Hepatocyte (in vitro differentiated cells): ENCODE measurements around the gene SLC22A31. TPM values are rescaled to one million over a fixed set of nuclear protein-coding genes. Genes with fewer than 3 reads are reported as not detected.
"Not testable (repeated sequence)": the region's sequence is repeated elsewhere in the genome, so short reads cannot be mapped to it uniquely, and the experiment has no call there.

Experiments used
- DNase-seq: peaks from one replicate; pipeline ENCODE4 v3.0.0-alpha.2; 2016; ENCODE audit warnings: low spot score
- H2AFZ ChIP-seq: fragments of 200-600 bp; sonication (generic); 2 replicates; pipeline ENCODE4 v1.6.0; 2016; ENCODE audit warnings: antibody characterized with exemption, mild to moderate bottlenecking
- H3K27ac ChIP-seq: fragments of 200-600 bp; sonication (generic); 2 replicates; pipeline ENCODE4 v1.5.1; 2016; ENCODE audit warnings: mild to moderate bottlenecking
- H3K27me3 ChIP-seq: fragments of 200-600 bp; sonication (generic); 2 replicates; pipeline ENCODE4 v1.6.1; 2016
- H3K36me3 ChIP-seq: fragments of 200-600 bp; sonication (generic); replicated peaks from 2 replicates; pipeline ENCODE4 v1.5.1; 2016; ENCODE audit warnings: low read depth; ENCODE audit not compliant: insufficient read depth
- H3K4me1 ChIP-seq: fragments of 200-600 bp; sonication (generic); 2 replicates; pipeline ENCODE4 v1.5.1; 2016; ENCODE audit warnings: mild to moderate bottlenecking, moderate library complexity; ENCODE audit not compliant: insufficient read depth
- H3K4me2 ChIP-seq: fragments of 200-600 bp; sonication (generic); 2 replicates; pipeline ENCODE4 v1.6.0; 2016
- H3K4me3 ChIP-seq: fragments of 200-600 bp; sonication (generic); 2 replicates; pipeline ENCODE4 v1.5.1; 2016; ENCODE audit warnings: mild to moderate bottlenecking
- H3K79me2 ChIP-seq: fragments of 200-600 bp; sonication (generic); 2 replicates; pipeline ENCODE4 v1.6.0; 2017; ENCODE audit warnings: mild to moderate bottlenecking
- H3K9me2 ChIP-seq: fragments of 200-600 bp; sonication (generic); replicated peaks from 2 replicates; pipeline ENCODE4 v1.6.0; 2017; ENCODE audit warnings: mild to moderate bottlenecking; ENCODE audit not compliant: insufficient read depth
- H3K9me3 ChIP-seq: fragments of 200-600 bp; sonication (generic); 2 replicates; pipeline ENCODE4 v1.5.1; 2016; ENCODE audit warnings: low read depth, mild to moderate bottlenecking
- H4K20me1 ChIP-seq: fragments of 200-600 bp; sonication (generic); 2 replicates; pipeline ENCODE4 v1.6.0; 2016; ENCODE audit warnings: mild to moderate bottlenecking; ENCODE audit not compliant: insufficient read depth, poor library complexity, severe bottlenecking
- EZH2 ChIP-seq: fragments of 200-600 bp; sonication (generic); IDR thresholded peaks from 2 replicates; pipeline ENCODE4 v1.6.1; 2016; ENCODE audit warnings: antibody characterized with exemption, mild to moderate bottlenecking, borderline replicate concordance
- EZH2phosphoT487 ChIP-seq: fragments of 200-600 bp; sonication (generic); IDR thresholded peaks from one replicate; pipeline ENCODE4 v1.6.1; 2018; ENCODE audit warnings: antibody characterized with exemption, mild to moderate bottlenecking, low read depth, moderate library complexity; ENCODE audit not compliant: unreplicated experiment, severe bottlenecking
- WGBS: methylation state at CpG from one replicate; pipeline ENCODE4 v1.1.6; 2016; ENCODE audit warnings: low lambda C conversion rate; ENCODE audit errors: missing lambda C conversion rate; 5-methylcytosine and 5-hydroxymethylcytosine counted together
- polyA plus RNA-seq: library from polyadenylated mRNA; unstranded; fragments of >200 nt; fragmentation: Nextera tagmentation; extraction: Ambion mirVana; gene quantifications from 2 replicates; pipeline ENCODE4 v1.2.1, GENCODE V29; 2016
- total RNA-seq: library from RNA; depleted of rRNA; stranded (reverse); fragments of >200 nt; gene quantifications from 2 replicates; pipeline ENCODE4 v1.2.3, GENCODE V29; 2014
- TF ChIP-seq, protein P1 (sequence below): fragments of 200-600 bp; sonication (generic); IDR thresholded peaks from 2 replicates; pipeline ENCODE4 v1.5.1; 2016; ENCODE audit warnings: antibody characterized with exemption, mild to moderate bottlenecking; ENCODE audit not compliant: poor library complexity

The SLC22A31 gene
- total and polyA plus RNA-seq, 2 experiments from 2014 or later = 1.4 to 1.6 TPM

- Histone ChIP-seq H3K27ac (no peak overlapping the region), H3K4me1 (peaks cover 5% of the 10 kb centered on the region), H3K9me3 (no peaks in the 10 kb centered on the region), H3K79me2 (no peaks in the 10 kb centered on the region), H4K20me1 (no peaks in the 10 kb centered on the region), H2AFZ (no peak overlapping the region), H3K4me3 (no peak overlapping the region), H3K27me3 (no peaks in the 10 kb centered on the region), H3K9me2 (no peaks in the 10 kb centered on the region), H3K36me3 (no peaks in the 10 kb centered on the region), H3K4me2 (no peak overlapping the region)
- DNase-seq = no peak
- whole genome bisulfite sequencing = 84% methylated on average over 19 of the region's 19 CpGs
- no peak for TF ChIP-seq EZH2phosphoT487
- TF ChIP-seq, protein P1, sequence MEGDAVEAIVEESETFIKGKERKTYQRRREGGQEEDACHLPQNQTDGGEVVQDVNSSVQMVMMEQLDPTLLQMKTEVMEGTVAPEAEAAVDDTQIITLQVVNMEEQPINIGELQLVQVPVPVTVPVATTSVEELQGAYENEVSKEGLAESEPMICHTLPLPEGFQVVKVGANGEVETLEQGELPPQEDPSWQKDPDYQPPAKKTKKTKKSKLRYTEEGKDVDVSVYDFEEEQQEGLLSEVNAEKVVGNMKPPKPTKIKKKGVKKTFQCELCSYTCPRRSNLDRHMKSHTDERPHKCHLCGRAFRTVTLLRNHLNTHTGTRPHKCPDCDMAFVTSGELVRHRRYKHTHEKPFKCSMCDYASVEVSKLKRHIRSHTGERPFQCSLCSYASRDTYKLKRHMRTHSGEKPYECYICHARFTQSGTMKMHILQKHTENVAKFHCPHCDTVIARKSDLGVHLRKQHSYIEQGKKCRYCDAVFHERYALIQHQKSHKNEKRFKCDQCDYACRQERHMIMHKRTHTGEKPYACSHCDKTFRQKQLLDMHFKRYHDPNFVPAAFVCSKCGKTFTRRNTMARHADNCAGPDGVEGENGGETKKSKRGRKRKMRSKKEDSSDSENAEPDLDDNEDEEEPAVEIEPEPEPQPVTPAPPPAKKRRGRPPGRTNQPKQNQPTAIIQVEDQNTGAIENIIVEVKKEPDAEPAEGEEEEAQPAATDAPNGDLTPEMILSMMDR = no peak
- no peak for TF ChIP-seq EZH2
These were observed 13.1 kb downstream of the SLC22A31 start for GRCh38 chr16:89187032-89187769.

- H2AFZ ChIP-seq = not testable (repeated sequence)
- 96% methylated on average over 16 of the region's 20 CpGs for WGBS
These were observed 13.7 kb downstream of the SLC22A31 start for GRCh38 chr16:89186593-89187031.

DNA sequence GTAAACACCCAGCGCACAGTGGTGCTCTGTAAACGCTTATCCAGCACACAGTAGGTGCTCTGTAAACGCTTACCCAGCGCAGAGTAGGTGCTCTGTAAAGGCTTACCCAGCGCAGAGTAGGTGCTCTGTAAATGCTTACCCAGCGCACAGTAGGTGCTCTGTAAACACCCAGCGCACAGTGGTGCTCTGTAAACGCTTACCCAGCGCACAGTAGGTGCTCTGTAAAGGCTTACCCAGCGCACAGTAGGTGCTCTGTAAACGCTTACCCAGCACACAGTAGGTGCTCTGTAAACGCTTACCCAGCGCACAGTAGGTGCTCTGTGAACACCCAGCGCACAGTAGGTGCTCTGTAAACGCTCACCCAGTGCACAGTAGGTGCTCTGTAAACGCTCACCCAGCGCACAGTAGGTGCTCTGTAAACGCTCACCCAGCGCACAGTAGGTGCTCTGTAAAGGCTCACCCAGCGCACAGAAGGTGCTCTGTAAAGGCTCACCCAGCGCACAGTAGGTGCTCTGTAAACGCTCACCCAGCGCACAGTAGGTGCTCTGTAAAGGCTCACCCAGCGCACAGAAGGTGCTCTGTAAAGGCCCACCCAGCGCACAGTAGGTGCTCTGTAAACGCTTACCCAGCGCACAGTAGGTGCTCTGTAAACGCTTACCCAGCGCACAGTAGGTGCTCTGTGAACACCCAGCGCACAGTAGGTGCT is 14.3 kb downstream of the SLC22A31 start:
- WGBS = 96% methylated on average over 24 of the region's 30 CpGs
- H3K27ac ChIP-seq, H2AFZ ChIP-seq, H3K4me3 ChIP-seq, H3K9me2 ChIP-seq, H3K4me1 ChIP-seq, H4K20me1 ChIP-seq, H3K4me2 ChIP-seq, H3K9me3 ChIP-seq, H3K79me2 ChIP-seq, DNase-seq, H3K27me3 ChIP-seq, H3K36me3 ChIP-seq: not testable (repeated sequence)

More at GRCh38 chr16:89186593-89187031, 13.7 kb downstream of the SLC22A31 start:
- H3K36me3 ChIP-seq, H3K9me2 ChIP-seq, H3K27ac ChIP-seq, H3K4me3 ChIP-seq, H3K4me2 ChIP-seq, DNase-seq, H3K9me3 ChIP-seq, H3K27me3 ChIP-seq, H4K20me1 ChIP-seq, H3K4me1 ChIP-seq, H3K79me2 ChIP-seq: not testable (repeated sequence)

DNA sequence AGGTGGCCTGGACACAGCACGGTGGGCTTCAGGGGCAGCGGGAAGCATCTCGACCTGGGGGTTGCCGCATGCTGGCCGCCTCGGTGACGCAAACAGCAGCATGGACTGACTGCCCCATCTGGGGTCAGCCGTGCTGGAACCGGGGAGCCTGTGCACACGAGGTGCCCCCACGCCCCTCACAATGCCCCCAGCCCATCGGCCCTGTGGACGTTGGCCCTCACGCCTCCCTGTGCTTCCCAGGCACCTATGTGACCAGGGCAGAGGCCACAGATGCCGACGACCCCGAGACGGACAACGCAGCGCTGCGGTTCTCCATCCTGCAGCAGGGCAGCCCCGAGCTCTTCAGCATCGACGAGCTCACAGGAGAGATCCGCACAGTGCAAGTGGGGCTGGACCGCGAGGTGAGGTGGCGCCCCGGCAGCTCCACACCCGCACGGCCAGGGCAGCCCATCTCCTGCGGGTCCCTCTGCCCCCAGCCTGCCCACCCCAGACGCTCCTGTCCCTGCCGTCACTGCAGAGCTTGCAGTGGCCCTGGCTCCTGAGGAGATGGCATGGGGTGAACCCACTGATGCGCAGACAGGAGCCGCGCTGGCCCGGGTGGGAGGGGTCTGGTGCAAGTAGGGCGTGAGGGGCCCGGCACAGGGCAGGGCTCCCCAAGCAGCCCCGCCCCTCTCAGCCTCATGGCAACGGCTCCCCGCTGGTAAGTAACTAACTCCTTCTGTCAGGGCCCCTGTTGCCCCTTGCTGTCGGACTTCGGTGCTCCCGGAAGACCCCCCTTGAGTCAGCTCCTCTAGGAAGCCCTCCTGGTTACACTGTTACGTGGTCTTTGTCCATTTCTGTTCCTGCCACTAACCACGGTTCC is 15.2 kb downstream of the SLC22A31 start:
- no peaks in the 10 kb centered on the region for H3K79me2 ChIP-seq
- no peaks in the 10 kb centered on the region for H3K9me2 ChIP-seq
- H3K9me3 ChIP-seq = no peaks in the 10 kb centered on the region
- H3K27me3 ChIP-seq = no peaks in the 10 kb centered on the region
- no peak overlapping the region for H3K4me3 ChIP-seq
- H3K27ac ChIP-seq = no peak overlapping the region
- no peak overlapping the region for H2AFZ ChIP-seq
- no peak for TF ChIP-seq EZH2
- TF ChIP-seq EZH2phosphoT487 = no peak
- TF ChIP-seq, protein P1 = no peak
- H3K36me3 ChIP-seq = no peaks in the 10 kb centered on the region
- no peak for DNase-seq
- H4K20me1 ChIP-seq = no peaks in the 10 kb centered on the region
- no peaks in the 10 kb centered on the region for H3K4me1 ChIP-seq
- no peak overlapping the region for H3K4me2 ChIP-seq
- 95% methylated on average over 38 of the region's 48 CpGs for WGBS
